ENCODE data around the gene ZAP70.
"Not testable (repeated sequence)": the region's sequence is repeated elsewhere in the genome, so short reads cannot be mapped to it uniquely, and the experiment has no call there.

ZAP70 gene

GRCh38 chr2:97713296-97714083, at the start of gene ZAP70:
Gene ZAP70, plus strand, starts transcription at chr2:97713576. Its CDS starts 10,461 bp downstream, at chr2:97724037.
- no peak for DNase-seq (ENCODE audit: low read depth, low spot score)

- no peak for DNase-seq (ENCODE audit: low read depth, low spot score)
Observed at GRCh38 chr2:97663626-97663961, 49.8 kb upstream of the ZAP70 start.

GRCh38 chr2:97663962-97664635, 49.3 kb upstream of the ZAP70 start, which contains the start of gene ACTR1B:
Gene ACTR1B, minus strand, starts transcription at chr2:97664044. Its CDS starts 154 bp downstream, at chr2:97663890.
- DNase-seq (ENCODE audit: low read depth, low spot score), result peak; percentile 95

GRCh38 chr2:97664636-97664970, 48.8 kb upstream of the ZAP70 start:
- DNase-seq (ENCODE audit: low read depth, low spot score), result no peak

- DNase-seq (ENCODE audit: low read depth, low spot score), result no peak
Observed at GRCh38 chr2:97669448-97669847, 43.9 kb upstream of the ZAP70 start, which contains the start of gene C2orf92. Gene C2orf92, plus strand, starts transcription at chr2:97669713. Its CDS starts 76 bp downstream, at chr2:97669789.

GRCh38 chr2:97670471-97670870, 42.9 kb upstream of the ZAP70 start:
- no peak for DNase-seq (ENCODE audit: low read depth, low spot score)

- DNase-seq (ENCODE audit: low read depth, low spot score), result no peak
Observed at GRCh38 chr2:97671526-97671925, 41.9 kb upstream of the ZAP70 start.

- not testable (repeated sequence) for DNase-seq (ENCODE audit: low read depth, low spot score)
Observed at GRCh38 chr2:97672606-97673140, 40.7 kb upstream of the ZAP70 start.

- no peak for DNase-seq (ENCODE audit: low read depth, low spot score)
Observed at GRCh38 chr2:97673182-97673914, 40.0 kb upstream of the ZAP70 start.

GRCh38 chr2:97673915-97674283, 39.5 kb upstream of the ZAP70 start:
- no peak for DNase-seq (ENCODE audit: low read depth, low spot score)

GRCh38 chr2:97675430-97676113, 37.8 kb upstream of the ZAP70 start:
- DNase-seq (ENCODE audit: low read depth, low spot score), result no peak

GRCh38 chr2:97676620-97677019, 36.8 kb upstream of the ZAP70 start:
- DNase-seq (ENCODE audit: low read depth, low spot score), result no peak

- no peak for DNase-seq (ENCODE audit: low read depth, low spot score)
Observed at GRCh38 chr2:97677480-97677879, 35.9 kb upstream of the ZAP70 start.

- DNase-seq (ENCODE audit: low read depth, low spot score), result no peak
Observed at GRCh38 chr2:97678298-97678697, 35.1 kb upstream of the ZAP70 start.

- not testable (repeated sequence) for DNase-seq (ENCODE audit: low read depth, low spot score)
Observed at GRCh38 chr2:97687235-97687634, 26.1 kb upstream of the ZAP70 start.

- no peak for DNase-seq (ENCODE audit: low read depth, low spot score)
Observed at GRCh38 chr2:97688062-97688827, 25.1 kb upstream of the ZAP70 start.

GRCh38 chr2:97691166-97691565, 22.2 kb upstream of the ZAP70 start:
- no peak for DNase-seq (ENCODE audit: low read depth, low spot score)

- DNase-seq (ENCODE audit: low read depth, low spot score), result no peak
Observed at GRCh38 chr2:97693476-97693875, 19.9 kb upstream of the ZAP70 start.

GRCh38 chr2:97695744-97696143, 17.6 kb upstream of the ZAP70 start:
- DNase-seq (ENCODE audit: low read depth, low spot score), result no peak

GRCh38 chr2:97697252-97698235, 15.8 kb upstream of the ZAP70 start:
- peak; percentile 53 for DNase-seq (ENCODE audit: low read depth, low spot score)
